SH-SY5Y (cell line): ENCODE results near the gene TMEM217.

ENCODE experiments used
- GATA2 ChIP-seq: IDR thresholded peaks from 2 replicates; pipeline ENCODE4 v1.6.1; 2011; ENCODE audit warnings: mild to moderate bottlenecking, low read depth, low read length
- GATA3 ChIP-seq: IDR thresholded peaks from 2 replicates; pipeline ENCODE4 v1.6.1; 2011; ENCODE audit warnings: low read depth, mild to moderate bottlenecking, low read length, moderate library complexity

The TMEM217 gene

GRCh38 chr6:37257634-37258404 is at the start of gene TMEM217, which contains the start of gene TBC1D22B:
TMEM217 (minus strand) TSS chr6:37258144; CDS start chr6:37219030, 39,114 bp downstream.
TBC1D22B (plus strand) TSS chr6:37257772; CDS start chr6:37257918, 146 bp downstream.
- TF ChIP-seq GATA2, result peak; percentile 52
- TF ChIP-seq GATA3, result no peak

- TF ChIP-seq GATA3 (no peak), GATA2 (no peak)
Observed at GRCh38 chr6:37306624-37307222, 48.8 kb upstream of the TMEM217 start.

DNA sequence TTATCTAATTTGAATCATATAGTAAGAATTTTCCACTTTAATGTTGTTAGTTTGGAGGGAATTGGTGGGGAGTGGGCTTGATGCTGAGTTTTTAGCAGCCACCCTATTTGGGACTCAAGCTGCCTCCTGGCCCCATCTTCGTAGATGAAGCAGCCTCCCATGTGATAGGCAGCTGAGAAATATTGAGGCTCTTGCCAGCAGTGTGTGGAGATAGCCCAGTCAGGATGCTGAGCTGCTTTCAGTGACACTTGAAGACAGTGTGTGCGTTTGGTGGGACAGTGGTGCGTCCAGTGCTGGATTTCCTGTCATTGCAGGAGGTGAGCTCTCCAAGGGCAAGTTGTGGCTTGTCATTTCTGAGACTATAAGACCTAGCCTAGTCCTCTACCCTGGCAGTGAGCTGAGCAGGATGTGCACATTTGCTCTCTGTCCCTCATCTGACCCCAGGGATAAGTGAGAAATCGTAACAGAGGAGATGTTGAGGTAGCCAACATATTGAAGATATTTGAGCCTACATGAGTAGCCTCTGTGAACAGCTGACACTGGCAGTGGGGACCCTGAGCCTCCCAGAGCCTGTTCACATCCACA is 48.0 kb upstream of the TMEM217 start:
- no peak for TF ChIP-seq GATA3
- no peak for TF ChIP-seq GATA2

DNA sequence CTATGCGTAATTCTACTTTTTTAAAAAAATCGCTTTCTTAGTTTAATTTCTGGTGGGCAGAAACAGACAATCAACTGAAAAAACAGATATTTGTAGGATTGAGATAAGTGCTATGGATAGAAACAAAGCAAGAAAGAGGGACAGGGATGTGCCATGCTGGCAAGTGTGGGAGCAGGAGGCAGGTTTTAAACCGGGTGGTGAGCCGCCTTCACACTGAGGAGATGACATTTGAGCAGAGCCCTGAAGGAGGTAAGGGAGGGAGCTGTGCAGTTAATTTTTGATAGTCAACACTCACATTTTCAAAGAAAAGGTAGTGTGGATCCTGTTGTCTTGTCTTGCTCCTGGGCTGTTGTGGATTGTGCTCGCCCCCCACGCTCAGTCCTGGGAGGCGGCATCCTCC is 46.8 kb upstream of the TMEM217 start:
- TF ChIP-seq GATA3 (no peak), GATA2 (no peak)

DNA sequence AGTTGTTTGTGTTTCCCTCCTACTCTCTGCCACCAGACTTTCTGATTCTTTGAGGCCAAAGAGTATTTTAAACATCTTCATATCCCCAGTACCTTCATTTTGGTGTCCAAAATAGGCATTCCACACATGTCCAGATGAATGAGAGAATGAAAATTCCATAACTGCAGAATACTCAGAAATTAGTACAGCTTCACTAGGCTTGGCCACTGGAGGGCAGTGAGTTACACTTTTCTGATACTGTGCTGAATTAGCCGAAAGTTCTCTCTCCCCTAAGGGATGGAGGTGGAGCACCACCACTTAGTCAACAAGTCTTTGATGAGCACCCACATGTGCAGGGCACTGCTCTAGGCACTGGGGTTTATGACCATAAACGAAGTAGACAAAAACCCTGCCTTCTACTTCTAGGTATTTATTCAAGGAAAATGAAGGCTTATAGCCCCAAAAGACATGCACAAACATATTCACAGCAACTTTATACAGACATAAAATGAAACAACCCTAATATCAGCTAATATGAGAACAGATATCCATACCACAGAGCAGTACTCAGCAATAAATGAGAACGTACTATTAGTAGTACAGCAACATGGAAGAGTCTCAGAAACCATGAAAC is 46.1 kb upstream of the TMEM217 start:
- no peak for TF ChIP-seq GATA3
- no peak for TF ChIP-seq GATA2

DNA sequence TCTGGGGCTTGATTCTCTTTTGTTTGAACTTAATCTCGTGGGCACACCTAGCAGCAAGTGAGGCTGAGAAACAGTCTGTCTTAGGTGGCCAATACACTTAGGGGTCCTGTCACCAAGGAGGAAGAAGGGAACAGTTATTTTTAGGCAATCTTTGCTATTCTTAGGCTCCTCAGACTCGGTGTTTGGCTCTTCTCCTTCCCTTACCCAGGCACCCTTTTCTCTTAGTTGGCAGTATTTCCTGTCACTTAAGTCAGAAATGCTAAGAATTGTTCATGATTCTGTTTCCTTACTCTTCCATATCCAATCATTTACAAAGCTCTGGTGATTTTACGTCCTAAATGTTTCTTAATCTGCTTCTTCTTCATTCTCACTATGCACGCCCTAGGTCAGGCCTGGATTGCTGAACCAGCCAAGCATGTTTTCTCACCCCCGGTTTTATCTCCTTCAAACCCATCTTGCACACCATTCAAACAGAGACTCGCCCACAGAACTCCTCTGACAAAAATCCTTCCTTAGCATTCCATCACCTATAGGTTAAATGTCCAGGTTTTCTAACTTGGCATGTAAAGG is 45.2 kb upstream of the TMEM217 start:
- TF ChIP-seq GATA2, result no peak
- no peak for TF ChIP-seq GATA3

GRCh38 chr6:37302086-37302686 is 44.2 kb upstream of the TMEM217 start:
- TF ChIP-seq GATA2 (no peak), GATA3 (no peak)

DNA sequence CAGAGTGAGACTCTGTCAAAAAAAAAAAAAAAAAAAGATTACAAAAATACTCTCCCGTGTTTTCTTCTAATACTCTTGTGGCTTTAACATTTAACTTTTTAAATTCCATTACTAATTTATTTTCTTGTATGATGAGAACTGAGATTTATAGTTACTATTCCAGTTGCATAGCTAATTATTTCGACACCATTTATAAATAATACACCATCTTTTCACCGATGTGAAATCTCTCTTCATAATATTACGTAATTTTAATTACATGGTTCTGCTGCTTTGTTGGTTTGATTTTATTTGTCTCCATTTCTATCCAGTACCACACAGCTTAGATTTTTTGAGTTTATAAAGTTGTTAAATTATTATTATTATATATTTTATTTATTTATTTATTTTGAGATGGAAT is 42.0 kb upstream of the TMEM217 start:
- no peak for TF ChIP-seq GATA3

GRCh38 chr6:37298958-37299357 is 41.0 kb upstream of the TMEM217 start:
- no peak for TF ChIP-seq GATA2
- TF ChIP-seq GATA3, result no peak

DNA sequence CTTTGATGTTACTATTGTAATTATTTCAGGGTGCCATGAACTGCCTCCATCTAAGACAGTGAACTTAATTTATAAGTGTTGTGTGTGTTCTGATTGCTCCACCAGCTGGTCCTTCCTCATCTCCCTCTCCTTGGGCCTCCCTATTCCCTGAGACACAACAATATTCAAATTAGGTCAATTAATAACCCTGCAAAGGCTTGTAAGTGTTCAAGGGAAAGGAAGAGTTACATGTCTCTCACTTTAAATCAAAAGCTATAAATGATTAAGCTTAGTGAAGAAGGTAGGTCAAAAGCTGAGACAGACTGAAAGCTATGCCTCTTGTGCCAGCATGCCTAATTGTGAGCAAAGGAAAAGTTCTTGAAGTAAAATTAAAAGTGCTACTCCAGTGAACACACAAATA is 35.5 kb upstream of the TMEM217 start:
- TF ChIP-seq GATA3, result no peak
- TF ChIP-seq GATA2, result no peak

- TF ChIP-seq GATA3 (no peak), GATA2 (no peak)
Observed at GRCh38 chr6:37289931-37290330, 32.0 kb upstream of the TMEM217 start.

- no peak for TF ChIP-seq GATA3
- TF ChIP-seq GATA2, result no peak
Observed at GRCh38 chr6:37288247-37288646, 30.3 kb upstream of the TMEM217 start.

DNA sequence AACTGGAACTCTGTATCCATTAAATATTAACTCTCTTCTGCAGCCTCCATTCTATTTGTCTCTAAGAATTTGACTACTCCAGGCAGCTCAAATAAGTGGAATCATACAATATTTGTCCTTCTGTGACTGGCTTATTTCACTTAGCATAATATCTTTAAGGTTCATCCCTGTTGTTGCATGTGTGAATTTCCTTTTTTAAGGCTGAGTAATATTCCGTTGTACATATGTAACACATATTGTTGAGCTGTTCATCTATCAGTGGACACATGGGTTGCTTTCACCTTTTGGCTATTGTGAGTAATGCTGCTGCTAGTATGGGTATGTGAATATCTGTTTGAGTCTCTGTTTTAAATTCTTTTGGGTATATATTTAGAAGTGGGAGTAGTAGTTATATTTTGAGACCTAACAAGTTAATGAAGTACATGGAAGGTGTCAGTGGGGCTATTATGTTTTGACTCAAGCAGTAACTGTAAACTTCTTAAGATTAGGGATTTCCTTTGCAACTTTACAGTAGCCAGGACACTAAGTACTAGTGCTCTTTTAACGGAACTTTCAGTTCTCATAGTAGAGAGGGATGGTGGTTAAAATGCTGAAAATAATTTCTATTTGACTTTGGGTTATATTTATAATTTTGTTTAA is 29.7 kb upstream of the TMEM217 start:
- TF ChIP-seq GATA3 (no peak), GATA2 (no peak)
